Measurements from ENCODE around the gene CARD9. TPM values are rescaled to one million over a fixed set of nuclear protein-coding genes. Genes with fewer than 3 reads are reported as not detected.

The CARD9 gene
- total and polyA plus RNA-seq, 2 donors (not counting 1 experiment from before 2014, with no cell fraction given), result 0.69 to 3.3 TPM

GRCh38 chr9:136404801-136405136 lies 31.3 kb upstream of the CARD9 start:
- H3K4me1 ChIP-seq (ENCODE audit: control insufficient read depth, extremely low read depth, insufficient read depth, low read length), result peaks cover 3% of the 10 kb centered on the region
- peaks cover 11% of the 10 kb centered on the region for H3K79me2 ChIP-seq (ENCODE audit: control insufficient read depth, insufficient read depth, low read length)
- H3K9ac ChIP-seq (ENCODE audit: insufficient read depth, low read length), result no peak overlapping the region
- no peak overlapping the region for H3K4me3 ChIP-seq (replicated peaks in 1 of 4; ENCODE audit: control extremely low read depth in 1 of 4, insufficient read depth in 1 of 4, low read depth in 3 of 4, low read length in 4 of 4)
- no peaks in the 10 kb centered on the region for H4K20me1 ChIP-seq (ENCODE audit: control insufficient read depth, extremely low read depth, insufficient read depth, low read length)
- peaks cover 24% of the 10 kb centered on the region for H3K36me3 ChIP-seq (ENCODE audit: control insufficient read depth, insufficient read depth, low read length)
- no peak overlapping the region for H2AFZ ChIP-seq (ENCODE audit: low read length)
- no peak for DNase-seq (ENCODE audit: low read depth in 2 of 2)
- H3K4me2 ChIP-seq (ENCODE audit: extremely low read depth, insufficient read depth, low read length), result no peak overlapping the region
- H3K27me3 ChIP-seq (ENCODE audit: control insufficient read depth, insufficient read depth, low read length), result no peaks in the 10 kb centered on the region
- TF ChIP-seq CTCF (conservative IDR thresholded peaks at IDR 0.05 in 1 of 2, IDR thresholded peaks at IDR 0.05 in 1 of 2; ENCODE audit: low read depth in 1 of 2, low read length in 2 of 2), result no peak
- no peak for TF ChIP-seq EZH2 (IDR thresholded peaks at IDR 0.05; ENCODE audit: low read length, missing control alignments)
- no peaks in the 10 kb centered on the region for H3K9me3 ChIP-seq (ENCODE audit: control insufficient read depth, insufficient read depth, low read depth, low read length)
- no peak overlapping the region for H3K27ac ChIP-seq (ENCODE audit: insufficient read depth, low read length)

- no peak overlapping the region for H3K4me3 ChIP-seq (replicated peaks in 1 of 4; ENCODE audit: control extremely low read depth in 1 of 4, insufficient read depth in 1 of 4, low read depth in 3 of 4, low read length in 4 of 4)
- H3K4me2 ChIP-seq (ENCODE audit: extremely low read depth, insufficient read depth, low read length), result no peak overlapping the region
- no peak for DNase-seq (ENCODE audit: low read depth in 2 of 2)
- no peaks in the 10 kb centered on the region for H3K27me3 ChIP-seq (ENCODE audit: control insufficient read depth, insufficient read depth, low read length)
- H3K9ac ChIP-seq (ENCODE audit: insufficient read depth, low read length), result no peak overlapping the region
- H2AFZ ChIP-seq (ENCODE audit: low read length), result no peak overlapping the region
- no peak for TF ChIP-seq EZH2 (IDR thresholded peaks at IDR 0.05; ENCODE audit: low read length, missing control alignments)
- no peak for TF ChIP-seq CTCF (conservative IDR thresholded peaks at IDR 0.05 in 1 of 2, IDR thresholded peaks at IDR 0.05 in 1 of 2; ENCODE audit: low read depth in 1 of 2, low read length in 2 of 2)
- H3K4me1 ChIP-seq (ENCODE audit: control insufficient read depth, extremely low read depth, insufficient read depth, low read length), result peaks cover 3% of the 10 kb centered on the region
- H3K27ac ChIP-seq (ENCODE audit: insufficient read depth, low read length), result no peak overlapping the region
- no peaks in the 10 kb centered on the region for H4K20me1 ChIP-seq (ENCODE audit: control insufficient read depth, extremely low read depth, insufficient read depth, low read length)
- peaks cover 12% of the 10 kb centered on the region for H3K79me2 ChIP-seq (ENCODE audit: control insufficient read depth, insufficient read depth, low read length)
- no peaks in the 10 kb centered on the region for H3K9me3 ChIP-seq (ENCODE audit: control insufficient read depth, insufficient read depth, low read depth, low read length)
- H3K36me3 ChIP-seq (ENCODE audit: control insufficient read depth, insufficient read depth, low read length), result peaks cover 24% of the 10 kb centered on the region
These were observed 30.7 kb upstream of the CARD9 start for GRCh38 chr9:136403915-136404800.

GRCh38 chr9:136403538-136403914 lies 30.1 kb upstream of the CARD9 start:
- H3K27ac ChIP-seq (ENCODE audit: insufficient read depth, low read length), result no peak overlapping the region
- no peak overlapping the region for H2AFZ ChIP-seq (ENCODE audit: low read length)
- peaks cover 9% of the 10 kb centered on the region for H3K4me1 ChIP-seq (ENCODE audit: control insufficient read depth, extremely low read depth, insufficient read depth, low read length)
- no peak for DNase-seq (ENCODE audit: low read depth in 2 of 2)
- H4K20me1 ChIP-seq (ENCODE audit: control insufficient read depth, extremely low read depth, insufficient read depth, low read length), result no peaks in the 10 kb centered on the region
- no peaks in the 10 kb centered on the region for H3K27me3 ChIP-seq (ENCODE audit: control insufficient read depth, insufficient read depth, low read length)
- H3K9me3 ChIP-seq (ENCODE audit: control insufficient read depth, insufficient read depth, low read depth, low read length), result no peaks in the 10 kb centered on the region
- H3K4me3 ChIP-seq (replicated peaks in 1 of 4; ENCODE audit: control extremely low read depth in 1 of 4, insufficient read depth in 1 of 4, low read depth in 3 of 4, low read length in 4 of 4), result no peak overlapping the region
- TF ChIP-seq CTCF (conservative IDR thresholded peaks at IDR 0.05 in 1 of 2, IDR thresholded peaks at IDR 0.05 in 1 of 2; ENCODE audit: low read depth in 1 of 2, low read length in 2 of 2) (no peak), EZH2 (IDR thresholded peaks at IDR 0.05; ENCODE audit: low read length, missing control alignments) (no peak)
- peaks cover 16% of the 10 kb centered on the region for H3K79me2 ChIP-seq (ENCODE audit: control insufficient read depth, insufficient read depth, low read length)
- H3K4me2 ChIP-seq (ENCODE audit: extremely low read depth, insufficient read depth, low read length), result no peak overlapping the region
- no peak overlapping the region for H3K9ac ChIP-seq (ENCODE audit: insufficient read depth, low read length)
- peaks cover 24% of the 10 kb centered on the region for H3K36me3 ChIP-seq (ENCODE audit: control insufficient read depth, insufficient read depth, low read length)

Data from fibroblast of lung (primary cell).